Kidney tubule cell (primary cell): ENCODE results near the gene SDR42E1.
"Not testable (repeated sequence)": the region's sequence is repeated elsewhere in the genome, so short reads cannot be mapped to it uniquely, and the experiment has no call there.

Experiments used
- DNase-seq: peaks from one replicate; pipeline ENCODE4 v3.0.0-alpha.2; 2018; ENCODE audit warnings: low spot score

SDR42E1 gene

GRCh38 chr16:82004601-82005000, 6.7 kb downstream of the SDR42E1 start:
- no peak for DNase-seq

GRCh38 chr16:82002831-82003230, 8.4 kb downstream of the SDR42E1 start:
- DNase-seq: peak; percentile 51

GRCh38 chr16:81997738-81998137, 13.5 kb downstream of the SDR42E1 start:
- DNase-seq: peak; percentile 77

- peak; percentile 56 for DNase-seq
These were observed 14.4 kb downstream of the SDR42E1 start for GRCh38 chr16:81996664-81997509.

GRCh38 chr16:81995651-81996050, 15.6 kb downstream of the SDR42E1 start:
- no peak for DNase-seq

- no peak for DNase-seq
These were observed 16.8 kb downstream of the SDR42E1 start for GRCh38 chr16:81994485-81994884.

GRCh38 chr16:81992859-81993258, 18.4 kb downstream of the SDR42E1 start:
- DNase-seq: no peak

- DNase-seq: no peak
These were observed 23.6 kb downstream of the SDR42E1 start for GRCh38 chr16:81987706-81988105.

- DNase-seq: no peak
These were observed 24.1 kb downstream of the SDR42E1 start for GRCh38 chr16:81987121-81987520.

GRCh38 chr16:81977335-81977942, 33.8 kb downstream of the SDR42E1 start:
- DNase-seq: not testable (repeated sequence)

GRCh38 chr16:81975637-81976036, 35.6 kb downstream of the SDR42E1 start:
- no peak for DNase-seq

GRCh38 chr16:81973737-81974136, 37.5 kb downstream of the SDR42E1 start:
- DNase-seq: no peak

GRCh38 chr16:81971853-81972252, 39.4 kb downstream of the SDR42E1 start:
- no peak for DNase-seq

GRCh38 chr16:81967358-81967757, 43.9 kb downstream of the SDR42E1 start:
- no peak for DNase-seq

- no peak for DNase-seq
These were observed 46.5 kb downstream of the SDR42E1 start for GRCh38 chr16:81964808-81965207.

GRCh38 chr16:81956213-81956948, 54.9 kb downstream of the SDR42E1 start:
- DNase-seq: no peak

GRCh38 chr16:81951564-81951963, 59.7 kb downstream of the SDR42E1 start:
- no peak for DNase-seq

- DNase-seq: peak; percentile 6
These were observed 65.1 kb downstream of the SDR42E1 start for GRCh38 chr16:81946206-81946605.

GRCh38 chr16:81945665-81946064, 65.6 kb downstream of the SDR42E1 start:
- peak; percentile 23 for DNase-seq

- DNase-seq: no peak
These were observed 69.2 kb downstream of the SDR42E1 start for GRCh38 chr16:81942007-81942601.

- DNase-seq: peak; percentile 62
These were observed 70.3 kb downstream of the SDR42E1 start for GRCh38 chr16:81940781-81941560.
